Colonic mucosa (tissue), 4 donors: ENCODE results near the gene SAMD5. TPM values are rescaled to one million over a fixed set of nuclear protein-coding genes. Genes with fewer than 3 reads are reported as not detected.

ENCODE experiments used
- DNase-seq: peaks from one replicate; pipeline ENCODE4 v3.0.0-alpha.2; 2020
- H3K27ac ChIP-seq: fragments of 200-600 bp; one replicate; pipeline ENCODE4 v1.8.0; 2021
- H3K27me3 ChIP-seq: fragments of 200-600 bp; one replicate; pipeline ENCODE4 v1.8.0; 2021
- H3K36me3 ChIP-seq: fragments of 200-600 bp; one replicate; pipeline ENCODE4 v1.8.0; 2021
- H3K4me1 ChIP-seq: fragments of 200-600 bp; one replicate; pipeline ENCODE4 v1.8.0; 2021; ENCODE audit warnings: mild to moderate bottlenecking
- H3K4me3 ChIP-seq: fragments of 200-600 bp; one replicate; pipeline ENCODE4 v1.8.0; 2021
- H3K9ac ChIP-seq, 2 donors: one replicate each; pipeline ENCODE4 v1.7.0; 2013; ENCODE audit warnings: control low read depth in 2 of 2, low read depth in 2 of 2, low read length in 2 of 2
- H3K9me3 ChIP-seq: fragments of 200-600 bp; one replicate; pipeline ENCODE4 v1.8.0; 2021
- CTCF ChIP-seq: fragments of 200-600 bp; IDR thresholded peaks from one replicate; pipeline ENCODE4 v1.8.0; 2022; ENCODE audit warnings: antibody characterized with exemption, mild to moderate bottlenecking
- intact Hi-C: fragments of 100-400 bp; cut with DNase I; formaldehyde crosslinking; loops from one replicate; pipeline ENCODE4 v1.14.1; 2022
- total RNA-seq, 2 donors: library from RNA; stranded (reverse); fragmentation: NEBNext Ultra II Directional in 1 of 2; extraction: Animal tissue kit (Norgen Biotek cat#: 25700) in 1 of 2; gene quantifications; one replicate each; pipeline ENCODE4 v1.2.1, GENCODE V29; 2021
- donor health status: healthy.
- donor health status: DM: no; HTN: no; CAD: no.
- donor health status: DM: no; HTN: no; CAD: no.

Gene SAMD5
- total RNA-seq, 2 donors from 2014 or later = 11.8 to 13.8 TPM

- H3K4me1 ChIP-seq = no peaks in the 10 kb centered on the region
- H3K36me3 ChIP-seq = no peaks in the 10 kb centered on the region
- H3K9me3 ChIP-seq = no peaks in the 10 kb centered on the region
- no peak for TF ChIP-seq CTCF
- DNase-seq = no peak
- H3K27me3 ChIP-seq = no peaks in the 10 kb centered on the region
- H3K27ac ChIP-seq = no peak overlapping the region
- no peak overlapping the region for H3K9ac ChIP-seq
- intact Hi-C loops = loop anchor here (5.0 to 10.0 kb wide), 2 partner anchors 467 to 960 kb away; no protein-coding TSS in a partner anchor
- H3K4me3 ChIP-seq = no peak overlapping the region
Measured at GRCh38 chr6:147504848-147505247, 3.6 kb upstream of the SAMD5 start.

- intact Hi-C loops = loop anchor here (2.0 to 10.0 kb wide), 3 partner anchors 466 to 958 kb away; no protein-coding TSS in a partner anchor
- no peaks in the 10 kb centered on the region for H3K27me3 ChIP-seq
- H3K4me1 ChIP-seq = no peaks in the 10 kb centered on the region
- TF ChIP-seq CTCF = peak; percentile 80
- H3K9ac ChIP-seq = peak overlapping the region in 1 of 2 donors; percentile 81
- no peaks in the 10 kb centered on the region for H3K36me3 ChIP-seq
- no peaks in the 10 kb centered on the region for H3K9me3 ChIP-seq
- no peak overlapping the region for H3K27ac ChIP-seq
- peak; percentile 87 for DNase-seq
- peak overlapping the region; percentile 83 for H3K4me3 ChIP-seq
Measured at GRCh38 chr6:147506704-147507114, 1.8 kb upstream of the SAMD5 start.

GRCh38 chr6:147507162-147508041 is 1.1 kb upstream of the SAMD5 start:
- Histone ChIP-seq H3K9me3 (no peaks in the 10 kb centered on the region), H3K27ac (peak overlapping the region; percentile 82), H3K4me1 (no peaks in the 10 kb centered on the region), H3K9ac (peak overlapping the region; percentile 68 to 81), H3K36me3 (no peaks in the 10 kb centered on the region), H3K27me3 (no peaks in the 10 kb centered on the region), H3K4me3 (peak overlapping the region; percentile 83)
- intact Hi-C loops = loop anchor here (2.0 to 10.0 kb wide), 3 partner anchors 465 to 957 kb away; no protein-coding TSS in a partner anchor
- peak; percentile 47 for DNase-seq
- no peak for TF ChIP-seq CTCF

DNA sequence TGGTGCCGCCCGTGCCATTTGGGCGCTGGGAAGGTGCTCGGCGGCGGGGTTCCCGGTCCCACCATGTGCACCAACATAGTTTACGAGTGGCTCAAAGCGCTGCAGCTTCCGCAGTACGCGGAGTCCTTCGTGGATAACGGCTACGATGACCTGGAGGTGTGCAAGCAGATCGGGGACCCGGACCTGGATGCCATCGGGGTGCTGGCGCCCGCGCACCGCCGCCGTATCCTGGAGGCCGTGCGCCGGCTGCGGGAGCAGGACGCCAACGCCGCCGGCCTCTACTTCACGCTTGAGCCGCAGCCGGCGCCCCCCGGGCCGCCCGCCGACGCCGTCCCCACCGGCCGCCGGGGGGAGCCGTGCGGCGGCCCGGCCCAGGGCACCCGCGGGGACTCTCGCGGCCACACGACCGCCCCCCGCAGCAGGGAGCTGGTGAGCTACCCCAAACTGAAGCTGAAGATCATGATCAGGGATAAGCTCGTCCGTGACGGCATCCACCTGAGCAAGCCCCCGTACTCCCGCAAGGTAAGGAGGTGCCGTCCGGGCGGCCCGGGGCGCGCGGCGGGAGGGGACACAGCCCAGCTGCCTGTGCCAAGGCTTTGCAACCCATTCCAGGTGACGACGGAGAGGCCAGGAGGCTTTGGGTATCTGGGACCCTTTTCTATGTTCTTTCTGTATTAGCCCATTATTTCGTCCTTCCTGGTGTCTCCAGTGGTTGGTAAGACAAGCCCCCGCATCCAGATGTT is 547 bp downstream of the SAMD5 start:
- Histone ChIP-seq H3K9me3 (no peaks in the 10 kb centered on the region), H3K36me3 (no peaks in the 10 kb centered on the region), H3K4me3 (peak overlapping the region; percentile 83), H3K27me3 (no peaks in the 10 kb centered on the region), H3K9ac (peak overlapping the region; percentile 44 to 68), H3K27ac (peak overlapping the region; percentile 61), H3K4me1 (no peaks in the 10 kb centered on the region)
- TF ChIP-seq CTCF = no peak
- DNase-seq = peak; percentile 30
- intact Hi-C loops = loop anchor here (5.0 to 10.0 kb wide), 2 partner anchors 463 to 956 kb away; no protein-coding TSS in a partner anchor

DNA sequence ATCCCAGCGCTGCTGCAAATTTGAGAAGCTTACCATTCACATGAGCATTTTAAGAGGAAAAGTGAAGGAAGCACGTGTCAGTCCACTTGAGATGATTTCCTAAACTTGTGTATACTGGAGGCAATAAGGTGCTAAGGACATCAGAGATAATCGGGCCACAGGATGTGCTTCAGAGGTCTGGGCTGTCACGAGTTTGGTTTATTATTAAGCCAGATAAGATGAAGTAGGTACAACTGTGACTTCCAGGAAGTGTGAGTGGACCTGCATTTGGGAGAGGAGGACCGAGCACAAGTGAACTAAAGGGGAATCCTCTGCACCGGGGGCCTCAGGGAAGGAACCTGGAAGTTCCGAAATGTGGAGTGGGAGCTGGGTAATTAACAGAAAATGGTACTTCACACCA is 1.4 kb downstream of the SAMD5 start:
- H3K9me3 ChIP-seq = no peaks in the 10 kb centered on the region
- no peaks in the 10 kb centered on the region for H3K27me3 ChIP-seq
- H3K4me1 ChIP-seq = no peaks in the 10 kb centered on the region
- DNase-seq = peak; percentile 47
- no peaks in the 10 kb centered on the region for H3K36me3 ChIP-seq
- H3K4me3 ChIP-seq = peak overlapping the region; percentile 83
- TF ChIP-seq CTCF = no peak
- intact Hi-C loops = loop anchor here (5.0 to 10.0 kb wide), 3 partner anchors 145 to 955 kb away; no protein-coding TSS in a partner anchor
- H3K9ac ChIP-seq = peak overlapping the region in 1 of 2 donors; percentile 30
- no peak overlapping the region for H3K27ac ChIP-seq
